Endothelial cell of umbilical vein (primary cell): Measurements from ENCODE around the gene OMA1.

ENCODE experiments used
- EZH2 ChIP-seq: IDR thresholded peaks from 2 replicates; pipeline ENCODE4 v1.6.1; 2012; ENCODE audit warnings: borderline replicate concordance, low read depth, mild to moderate bottlenecking, moderate library complexity, low read length, inconsistent platforms; ENCODE audit not compliant: severe bottlenecking
- FOS ChIP-seq: IDR thresholded peaks from 2 replicates; pipeline ENCODE4 v1.6.1; 2011; ENCODE audit warnings: mild to moderate bottlenecking, low read length, moderate library complexity, borderline replicate concordance; ENCODE audit not compliant: insufficient read depth
- JUN ChIP-seq: IDR thresholded peaks from 2 replicates; pipeline ENCODE4 v1.6.1; 2011; ENCODE audit warnings: borderline replicate concordance, low read depth; ENCODE audit not compliant: insufficient read length, insufficient read depth
- MYC ChIP-seq: IDR thresholded peaks from one replicate; pipeline ENCODE4 v1.6.1; 2011; ENCODE audit warnings: mild to moderate bottlenecking, low read depth, low read length
- POLR2A ChIP-seq: IDR thresholded peaks from 2 replicates; pipeline ENCODE4 v1.6.1; 2012; ENCODE audit warnings: low read depth, mild to moderate bottlenecking, control low read depth, low read length
- POLR2AphosphoS5 ChIP-seq: IDR thresholded peaks from 2 replicates; pipeline ENCODE4 v1.6.1; 2012; ENCODE audit warnings: low read depth, mild to moderate bottlenecking, control low read depth, low read length, moderate library complexity; ENCODE audit not compliant: insufficient read depth
- TF ChIP-seq, protein P1 (sequence below), 2 donors: IDR thresholded peaks; 1 replicate in 1 of 2; 2 replicates in 1 of 2; pipeline ENCODE4 v1.5.1; 2011; ENCODE audit warnings: low read length in 2 of 2, mild to moderate bottlenecking in 2 of 2, moderate library complexity in 2 of 2, control low read depth in 1 of 2, inconsistent platforms in 1 of 2, low read depth in 1 of 2; ENCODE audit not compliant: insufficient read depth in 1 of 2; ENCODE audit errors: extremely low read depth in 1 of 2
- TF ChIP-seq, protein P2 (sequence below): IDR thresholded peaks from 2 replicates; pipeline ENCODE4 v1.6.1; 2011; ENCODE audit not compliant: insufficient read depth, insufficient read length

DNA sequence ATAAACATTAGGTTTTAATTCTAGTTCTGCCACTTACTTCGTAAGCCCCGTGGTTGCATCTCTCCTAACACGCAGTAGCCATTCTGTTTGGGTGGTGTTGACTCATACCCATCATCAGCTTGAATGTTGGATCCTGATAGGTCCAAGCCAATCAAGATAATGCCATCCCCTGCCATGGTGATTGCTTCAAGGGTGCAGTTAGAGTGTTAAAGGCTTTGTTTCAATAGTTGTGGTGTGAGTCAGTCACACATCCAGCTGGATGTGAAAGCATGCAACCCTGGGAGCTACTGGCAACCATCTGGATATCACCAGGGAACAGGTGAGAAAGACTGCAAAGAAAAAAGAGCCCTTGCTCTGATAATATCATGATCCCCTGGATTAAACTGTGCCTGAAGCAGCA lies 69.1 kb downstream of the OMA1 start:
- TF ChIP-seq MYC (no peak), POLR2A (no peak), POLR2AphosphoS5 (no peak), EZH2 (no peak), JUN (no peak), FOS (no peak)
- TF ChIP-seq, protein P1, sequence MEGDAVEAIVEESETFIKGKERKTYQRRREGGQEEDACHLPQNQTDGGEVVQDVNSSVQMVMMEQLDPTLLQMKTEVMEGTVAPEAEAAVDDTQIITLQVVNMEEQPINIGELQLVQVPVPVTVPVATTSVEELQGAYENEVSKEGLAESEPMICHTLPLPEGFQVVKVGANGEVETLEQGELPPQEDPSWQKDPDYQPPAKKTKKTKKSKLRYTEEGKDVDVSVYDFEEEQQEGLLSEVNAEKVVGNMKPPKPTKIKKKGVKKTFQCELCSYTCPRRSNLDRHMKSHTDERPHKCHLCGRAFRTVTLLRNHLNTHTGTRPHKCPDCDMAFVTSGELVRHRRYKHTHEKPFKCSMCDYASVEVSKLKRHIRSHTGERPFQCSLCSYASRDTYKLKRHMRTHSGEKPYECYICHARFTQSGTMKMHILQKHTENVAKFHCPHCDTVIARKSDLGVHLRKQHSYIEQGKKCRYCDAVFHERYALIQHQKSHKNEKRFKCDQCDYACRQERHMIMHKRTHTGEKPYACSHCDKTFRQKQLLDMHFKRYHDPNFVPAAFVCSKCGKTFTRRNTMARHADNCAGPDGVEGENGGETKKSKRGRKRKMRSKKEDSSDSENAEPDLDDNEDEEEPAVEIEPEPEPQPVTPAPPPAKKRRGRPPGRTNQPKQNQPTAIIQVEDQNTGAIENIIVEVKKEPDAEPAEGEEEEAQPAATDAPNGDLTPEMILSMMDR (IDR thresholded peaks at IDR 0.05; ENCODE audit: extremely low read depth in 1 of 2, insufficient read depth in 1 of 2, low read depth in 1 of 2, low read length in 2 of 2): no peak
- TF ChIP-seq, protein P2, sequence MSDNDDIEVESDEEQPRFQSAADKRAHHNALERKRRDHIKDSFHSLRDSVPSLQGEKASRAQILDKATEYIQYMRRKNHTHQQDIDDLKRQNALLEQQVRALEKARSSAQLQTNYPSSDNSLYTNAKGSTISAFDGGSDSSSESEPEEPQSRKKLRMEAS: no peak
